Measurements from ENCODE around the gene ATXN10.

- TF ChIP-seq CTCF (IDR thresholded peaks at IDR 0.05; ENCODE audit: insufficient read depth, low read length), result no peak
- TF ChIP-seq POLR2AphosphoS5 (IDR thresholded peaks at IDR 0.05; ENCODE audit: low read depth), result no peak
- TF ChIP-seq REST (IDR thresholded peaks at IDR 0.05; ENCODE audit: insufficient replicate concordance, low read depth), result no peak
- no peak for TF ChIP-seq SPI1 (IDR thresholded peaks at IDR 0.05; ENCODE audit: borderline replicate concordance, low read depth)
Observed at GRCh38 chr22:45651931-45652528, 19.6 kb upstream of the ATXN10 start.

Measured in HL-60 (cell line).